ENCODE measurements around the gene MAOA.

DNA sequence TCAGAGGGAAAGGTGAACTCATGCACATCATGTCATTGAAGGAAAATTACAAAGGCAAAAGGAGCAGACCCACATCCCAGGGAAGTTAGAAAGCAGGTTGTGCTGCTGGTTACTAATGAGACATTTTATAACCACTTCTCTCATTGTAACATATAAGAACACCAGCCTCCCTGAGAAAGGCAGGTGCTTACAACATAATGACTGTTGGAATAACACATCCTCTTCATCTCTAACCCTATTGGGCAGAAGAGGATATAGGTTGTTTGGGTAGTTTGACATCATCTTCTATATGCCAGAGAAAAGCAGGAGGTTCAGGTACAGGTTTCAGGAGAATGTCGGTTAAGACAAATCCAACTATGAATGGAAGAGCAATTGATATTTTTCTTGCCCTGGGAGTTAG lies 77.6 kb downstream of the MAOA start:
- TF ChIP-seq CTCF (IDR thresholded peaks at IDR 0.05) (no peak), POLR2A (IDR thresholded peaks at IDR 0.05; ENCODE audit: low read depth) (no peak)

All from esophagus muscularis mucosa (tissue), 3 donors.